Astrocyte (in vitro differentiated cells and primary cell): ENCODE data around the gene AMIGO3. TPM values are rescaled to one million over a fixed set of nuclear protein-coding genes. Genes with fewer than 3 reads are reported as not detected.

Experiments used
- DNase-seq: peaks from one replicate; pipeline ENCODE4 v3.0.0-alpha.2; 2010; ENCODE audit warnings: low read depth
- FAIRE-seq: peaks from 2 replicates; lab custom pipeline; 2011; peaks lifted over from hg19 to GRCh38; lab: Jason Lieb, UNC
- H2AFZ ChIP-seq: 2 replicates; pipeline ENCODE4 v1.6.0; 2012; ENCODE audit warnings: low read depth, low read length, inconsistent platforms
- H3K27ac ChIP-seq: 2 replicates; pipeline ENCODE4 v1.5.1; 2011; ENCODE audit warnings: low read depth, low read length, inconsistent platforms
- H3K27me3 ChIP-seq: 2 replicates; pipeline ENCODE4 v1.6.0; 2011; ENCODE audit warnings: low read length, inconsistent platforms; ENCODE audit not compliant: insufficient read depth
- H3K36me3 ChIP-seq: 2 replicates; pipeline ENCODE4 v1.5.1; 2011; ENCODE audit warnings: low read length, inconsistent platforms; ENCODE audit not compliant: insufficient read depth
- H3K4me1 ChIP-seq: 2 replicates; pipeline ENCODE4 v1.5.1; 2011; ENCODE audit warnings: low read length, inconsistent platforms; ENCODE audit not compliant: insufficient read depth
- H3K4me2 ChIP-seq: 2 replicates; pipeline ENCODE4 v1.6.0; 2012; ENCODE audit warnings: low read length, inconsistent platforms
- H3K4me3 ChIP-seq: 2 replicates; pipeline ENCODE4 v1.5.1; 2011; ENCODE audit warnings: low read depth, mild to moderate bottlenecking, low read length, inconsistent platforms; ENCODE audit not compliant: insufficient read depth
- H3K79me2 ChIP-seq: 2 replicates; pipeline ENCODE4 v1.6.0; 2012; ENCODE audit warnings: mild to moderate bottlenecking, low read length, inconsistent platforms; ENCODE audit not compliant: insufficient read depth
- H3K9ac ChIP-seq: 2 replicates; pipeline ENCODE4 v1.6.0; 2012; ENCODE audit warnings: mild to moderate bottlenecking, low read length, inconsistent platforms
- H3K9me3 ChIP-seq: 2 replicates; pipeline ENCODE4 v1.5.1; 2012; ENCODE audit warnings: low read depth, mild to moderate bottlenecking, low read length, inconsistent platforms; ENCODE audit not compliant: insufficient read depth
- H4K20me1 ChIP-seq: 2 replicates; pipeline ENCODE4 v1.6.0; 2012; ENCODE audit warnings: low read length, inconsistent platforms; ENCODE audit not compliant: insufficient read depth
- H3K27ac Mint-ChIP-seq: one replicate; pipeline ENCODE4 v1.8.0; 2021; ENCODE audit warnings: mild to moderate bottlenecking, mixed read lengths; ENCODE audit not compliant: unreplicated experiment
- H3K27me3 Mint-ChIP-seq: one replicate; pipeline ENCODE4 v1.8.0; 2021; ENCODE audit warnings: low read depth, mixed read lengths; ENCODE audit not compliant: unreplicated experiment
- H3K36me3 Mint-ChIP-seq: one replicate; pipeline ENCODE4 v1.8.0; 2021; ENCODE audit warnings: low read depth, mixed read lengths; ENCODE audit not compliant: unreplicated experiment
- H3K4me1 Mint-ChIP-seq: one replicate; pipeline ENCODE4 v1.8.0; 2021; ENCODE audit warnings: low read depth, mixed read lengths; ENCODE audit not compliant: unreplicated experiment
- H3K4me3 Mint-ChIP-seq: one replicate; pipeline ENCODE4 v1.8.0; 2021; ENCODE audit warnings: mild to moderate bottlenecking, moderate library complexity, mixed read lengths; ENCODE audit not compliant: unreplicated experiment
- H3K9me3 Mint-ChIP-seq: one replicate; pipeline ENCODE4 v1.8.0; 2021; ENCODE audit warnings: mild to moderate bottlenecking, mixed read lengths; ENCODE audit not compliant: unreplicated experiment
- EZH2 ChIP-seq: IDR thresholded peaks from 2 replicates; pipeline ENCODE4 v1.6.1; 2012; ENCODE audit warnings: mild to moderate bottlenecking, low read length, inconsistent platforms; ENCODE audit not compliant: insufficient read depth
- total RNA-seq: library from RNA; stranded (reverse); gene quantifications from 2 replicates; pipeline ENCODE4 v1.2.1, GENCODE V29; 2021
- TF ChIP-seq, protein P1 (sequence below): IDR thresholded peaks from 2 replicates; pipeline ENCODE4 v1.5.1; 2011; ENCODE audit warnings: low read depth, mild to moderate bottlenecking, inconsistent platforms, low read length, moderate library complexity; ENCODE audit not compliant: insufficient read depth

The AMIGO3 gene
- total RNA-seq, 1 donor from 2014 or later: 0.16 TPM

DNA sequence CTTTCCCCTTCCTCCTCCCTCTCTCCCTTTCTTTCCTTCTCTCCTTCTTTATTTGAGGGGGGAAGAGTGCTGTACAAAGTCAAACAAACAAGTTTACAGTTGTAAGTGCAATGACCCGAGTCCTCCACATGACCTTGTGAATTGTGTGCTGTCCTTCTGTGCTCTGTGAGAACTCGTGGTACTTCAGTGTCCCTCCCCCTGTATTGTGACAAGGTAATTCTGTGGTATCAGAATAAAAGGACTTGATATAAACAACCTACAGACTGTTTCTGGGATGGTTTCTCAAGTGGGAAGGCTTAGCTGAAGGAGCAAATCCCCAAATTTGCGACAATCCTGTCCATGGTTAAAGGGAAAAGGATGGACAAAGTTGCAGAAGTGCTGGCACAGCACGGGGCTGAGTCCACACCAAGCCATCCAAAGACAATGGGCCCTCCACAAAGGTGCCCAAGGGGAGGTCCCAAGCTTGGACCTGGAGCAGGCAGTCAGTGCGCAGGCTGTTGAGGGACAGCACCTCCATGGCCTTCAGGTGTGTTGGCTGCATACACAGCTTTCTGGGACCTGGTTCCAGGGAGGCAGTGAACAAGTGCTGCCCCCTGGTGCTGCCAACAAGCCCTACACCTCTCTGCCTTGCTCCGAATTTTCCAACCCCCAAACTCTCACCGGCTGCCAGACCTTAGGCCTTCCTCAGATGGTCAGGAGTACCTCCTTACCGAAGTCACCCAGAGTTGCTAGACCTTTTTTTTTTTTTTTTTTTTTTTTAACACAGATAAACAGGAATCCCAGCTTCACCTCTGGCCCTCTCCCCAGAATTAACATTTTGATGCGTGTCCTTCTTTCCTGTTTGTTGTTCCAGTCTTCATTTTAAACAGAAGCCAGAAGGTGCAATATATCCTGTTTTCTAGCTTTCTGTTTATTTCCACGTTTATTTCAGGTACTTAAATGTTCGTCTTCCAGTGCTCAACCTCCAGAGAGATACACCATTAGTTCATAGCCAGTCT is 47.9 kb downstream of the AMIGO3 start:
- Mint-ChIP-seq H3K9me3 (no peaks in the 10 kb centered on the region), H3K36me3 (peaks cover 13% of the 10 kb centered on the region), H3K4me3 (peak overlapping the region; percentile 64), H3K27me3 (no peaks in the 10 kb centered on the region), H3K4me1 (peaks cover 21% of the 10 kb centered on the region), H3K27ac (no peak overlapping the region)
- Histone ChIP-seq H3K9me3 (no peaks in the 10 kb centered on the region), H3K9ac (no peak overlapping the region), H3K27me3 (no peaks in the 10 kb centered on the region), H3K4me2 (no peak overlapping the region), H3K36me3 (peaks cover 7% of the 10 kb centered on the region), H3K4me1 (peaks cover 30% of the 10 kb centered on the region), H3K4me3 (no peak overlapping the region), H4K20me1 (peaks cover 17% of the 10 kb centered on the region), H3K79me2 (peaks cover 27% of the 10 kb centered on the region), H3K27ac (no peak overlapping the region), H2AFZ (no peak overlapping the region)
- FAIRE-seq: no peak
- DNase-seq: no peak
- TF ChIP-seq EZH2: no peak
- TF ChIP-seq, protein P1, sequence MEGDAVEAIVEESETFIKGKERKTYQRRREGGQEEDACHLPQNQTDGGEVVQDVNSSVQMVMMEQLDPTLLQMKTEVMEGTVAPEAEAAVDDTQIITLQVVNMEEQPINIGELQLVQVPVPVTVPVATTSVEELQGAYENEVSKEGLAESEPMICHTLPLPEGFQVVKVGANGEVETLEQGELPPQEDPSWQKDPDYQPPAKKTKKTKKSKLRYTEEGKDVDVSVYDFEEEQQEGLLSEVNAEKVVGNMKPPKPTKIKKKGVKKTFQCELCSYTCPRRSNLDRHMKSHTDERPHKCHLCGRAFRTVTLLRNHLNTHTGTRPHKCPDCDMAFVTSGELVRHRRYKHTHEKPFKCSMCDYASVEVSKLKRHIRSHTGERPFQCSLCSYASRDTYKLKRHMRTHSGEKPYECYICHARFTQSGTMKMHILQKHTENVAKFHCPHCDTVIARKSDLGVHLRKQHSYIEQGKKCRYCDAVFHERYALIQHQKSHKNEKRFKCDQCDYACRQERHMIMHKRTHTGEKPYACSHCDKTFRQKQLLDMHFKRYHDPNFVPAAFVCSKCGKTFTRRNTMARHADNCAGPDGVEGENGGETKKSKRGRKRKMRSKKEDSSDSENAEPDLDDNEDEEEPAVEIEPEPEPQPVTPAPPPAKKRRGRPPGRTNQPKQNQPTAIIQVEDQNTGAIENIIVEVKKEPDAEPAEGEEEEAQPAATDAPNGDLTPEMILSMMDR: peak; percentile 84

DNA sequence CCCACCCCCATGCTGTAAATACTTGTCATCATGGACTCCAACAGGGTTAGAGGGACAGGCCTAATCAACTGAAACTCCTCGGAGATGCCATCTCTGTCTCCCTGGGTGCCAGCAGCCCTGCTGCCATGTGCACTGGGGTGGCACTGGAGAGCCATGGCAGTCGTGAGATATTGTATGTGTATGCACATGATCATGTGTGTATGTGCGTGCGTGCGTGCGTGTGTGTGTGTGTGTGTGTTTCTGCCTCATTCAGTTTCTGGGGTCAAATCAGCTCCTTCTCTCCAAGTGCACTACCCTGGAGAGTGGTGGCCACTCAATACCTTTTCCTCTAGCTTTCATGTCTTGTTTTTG is 48.6 kb downstream of the AMIGO3 start:
- FAIRE-seq (no peak), DNase-seq (no peak)
- Mint-ChIP-seq H3K27me3 (no peaks in the 10 kb centered on the region), H3K4me3 (no peak overlapping the region), H3K4me1 (peaks cover 21% of the 10 kb centered on the region), H3K36me3 (peaks cover 9% of the 10 kb centered on the region), H3K27ac (no peak overlapping the region), H3K9me3 (no peaks in the 10 kb centered on the region)
- no peak overlapping the region for H3K4me2 ChIP-seq
- no peak overlapping the region for H3K9ac ChIP-seq
- H3K27me3 ChIP-seq: no peaks in the 10 kb centered on the region
- H3K4me1 ChIP-seq: peaks cover 30% of the 10 kb centered on the region
- peaks cover under 1% of the 10 kb centered on the region for H3K36me3 ChIP-seq
- no peak overlapping the region for H2AFZ ChIP-seq
- H4K20me1 ChIP-seq: peaks cover 17% of the 10 kb centered on the region
- peaks cover 26% of the 10 kb centered on the region for H3K79me2 ChIP-seq
- H3K9me3 ChIP-seq: no peaks in the 10 kb centered on the region
- no peak overlapping the region for H3K4me3 ChIP-seq
- no peak overlapping the region for H3K27ac ChIP-seq
- TF ChIP-seq, protein P1: no peak
- TF ChIP-seq EZH2: no peak

DNA sequence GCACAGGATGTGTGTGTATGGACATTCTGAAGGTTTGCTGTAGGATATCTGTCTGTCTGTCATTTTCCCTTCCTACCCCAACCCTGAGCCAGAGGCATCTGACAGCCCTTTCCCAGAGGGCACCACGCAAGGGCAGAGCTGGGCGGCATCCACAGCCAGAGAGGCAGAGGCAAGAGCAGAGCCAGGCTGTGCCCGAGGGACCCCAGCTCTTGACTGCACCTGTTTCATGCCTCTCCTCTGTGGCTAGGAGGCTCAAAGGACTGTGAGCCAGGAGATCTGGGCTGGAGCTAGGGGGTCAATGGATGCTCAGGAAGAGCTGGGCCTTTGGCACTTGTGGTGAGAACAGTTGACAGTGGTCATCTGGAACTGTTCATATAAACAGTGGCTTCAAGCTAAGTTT is 50.1 kb downstream of the AMIGO3 start:
- Histone ChIP-seq H3K4me1 (peaks cover 19% of the 10 kb centered on the region), H3K79me2 (peaks cover 10% of the 10 kb centered on the region), H3K4me3 (no peak overlapping the region), H3K27me3 (no peaks in the 10 kb centered on the region), H3K27ac (no peak overlapping the region), H4K20me1 (peaks cover 5% of the 10 kb centered on the region), H3K9ac (no peak overlapping the region), H3K4me2 (peak overlapping the region; percentile 51), H3K36me3 (no peaks in the 10 kb centered on the region), H3K9me3 (no peaks in the 10 kb centered on the region), H2AFZ (no peak overlapping the region)
- H3K36me3 Mint-ChIP-seq: no peaks in the 10 kb centered on the region
- FAIRE-seq (no peak), DNase-seq (no peak)
- H3K9me3 Mint-ChIP-seq: no peaks in the 10 kb centered on the region
- no peak overlapping the region for H3K27ac Mint-ChIP-seq
- H3K27me3 Mint-ChIP-seq: peaks cover 2% of the 10 kb centered on the region
- H3K4me1 Mint-ChIP-seq: peaks cover 16% of the 10 kb centered on the region
- no peak for TF ChIP-seq EZH2
- TF ChIP-seq, protein P1: no peak
- no peak overlapping the region for H3K4me3 Mint-ChIP-seq
